GM12875 (cell line): Measurements from ENCODE around the gene RGS6.

Experiments
- H3K4me3 ChIP-seq: one replicate; pipeline ENCODE4 v1.5.1; 2011; ENCODE audit warnings: low read depth, low read length, control low read depth
- TF ChIP-seq, protein P1 (sequence below): IDR thresholded peaks from 2 replicates; pipeline ENCODE4 v1.5.1; 2011; ENCODE audit warnings: low read depth, mild to moderate bottlenecking, control low read depth, inconsistent platforms, low read length, moderate library complexity, borderline replicate concordance; ENCODE audit not compliant: insufficient read depth

Gene RGS6

DNA sequence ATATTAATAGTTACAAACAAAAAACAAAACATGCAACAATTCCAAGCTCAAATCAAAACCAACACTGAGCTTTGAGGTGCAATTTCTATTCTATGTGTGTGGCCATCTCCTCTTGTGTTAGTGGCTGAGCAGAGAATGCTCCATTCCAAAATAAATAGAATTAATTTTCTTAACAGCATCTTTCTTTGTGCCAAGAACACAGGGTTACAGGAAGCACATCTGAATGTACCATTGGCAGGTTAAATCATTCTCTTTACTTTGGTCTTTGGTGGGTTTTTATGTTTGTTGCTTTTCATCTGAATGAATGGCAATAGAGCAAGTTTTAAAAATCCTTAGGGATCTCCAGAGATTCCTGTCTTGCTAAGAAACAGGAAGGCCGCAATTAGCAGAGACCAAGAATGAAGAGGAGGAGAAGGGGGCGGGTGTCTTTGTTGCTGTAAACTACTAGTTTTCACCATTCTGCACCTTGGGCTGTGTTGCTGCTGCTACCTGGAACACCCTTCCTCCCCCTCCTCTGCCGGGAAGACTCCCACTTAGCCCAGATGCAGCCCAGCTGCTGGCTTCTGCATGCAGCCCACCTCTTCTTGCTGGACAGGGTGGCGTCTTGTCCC, 165.0 kb downstream of the RGS6 start:
- H3K4me3 ChIP-seq: no peak overlapping the region
- TF ChIP-seq, protein P1, sequence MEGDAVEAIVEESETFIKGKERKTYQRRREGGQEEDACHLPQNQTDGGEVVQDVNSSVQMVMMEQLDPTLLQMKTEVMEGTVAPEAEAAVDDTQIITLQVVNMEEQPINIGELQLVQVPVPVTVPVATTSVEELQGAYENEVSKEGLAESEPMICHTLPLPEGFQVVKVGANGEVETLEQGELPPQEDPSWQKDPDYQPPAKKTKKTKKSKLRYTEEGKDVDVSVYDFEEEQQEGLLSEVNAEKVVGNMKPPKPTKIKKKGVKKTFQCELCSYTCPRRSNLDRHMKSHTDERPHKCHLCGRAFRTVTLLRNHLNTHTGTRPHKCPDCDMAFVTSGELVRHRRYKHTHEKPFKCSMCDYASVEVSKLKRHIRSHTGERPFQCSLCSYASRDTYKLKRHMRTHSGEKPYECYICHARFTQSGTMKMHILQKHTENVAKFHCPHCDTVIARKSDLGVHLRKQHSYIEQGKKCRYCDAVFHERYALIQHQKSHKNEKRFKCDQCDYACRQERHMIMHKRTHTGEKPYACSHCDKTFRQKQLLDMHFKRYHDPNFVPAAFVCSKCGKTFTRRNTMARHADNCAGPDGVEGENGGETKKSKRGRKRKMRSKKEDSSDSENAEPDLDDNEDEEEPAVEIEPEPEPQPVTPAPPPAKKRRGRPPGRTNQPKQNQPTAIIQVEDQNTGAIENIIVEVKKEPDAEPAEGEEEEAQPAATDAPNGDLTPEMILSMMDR: no peak

DNA sequence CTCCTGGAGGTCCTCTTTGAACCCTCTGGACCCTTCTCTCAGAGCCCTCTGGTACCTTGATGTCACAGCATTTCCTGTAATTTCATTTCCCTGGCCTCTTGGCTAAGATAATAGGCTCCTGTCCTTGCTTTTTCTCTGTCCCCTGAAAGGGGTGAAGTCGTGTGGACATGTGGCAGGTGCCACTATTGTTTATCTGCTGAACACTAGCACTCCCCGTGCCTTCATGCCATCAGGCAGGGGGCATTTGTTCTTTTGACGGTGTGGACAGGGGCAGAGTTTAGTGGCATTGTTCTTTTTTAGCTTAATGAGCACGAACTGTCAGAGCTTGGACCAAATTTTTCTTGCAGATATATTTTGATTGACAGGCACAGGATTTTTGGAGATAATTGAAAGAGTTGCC, 166.0 kb downstream of the RGS6 start:
- no peak overlapping the region for H3K4me3 ChIP-seq
- TF ChIP-seq, protein P1: no peak

DNA sequence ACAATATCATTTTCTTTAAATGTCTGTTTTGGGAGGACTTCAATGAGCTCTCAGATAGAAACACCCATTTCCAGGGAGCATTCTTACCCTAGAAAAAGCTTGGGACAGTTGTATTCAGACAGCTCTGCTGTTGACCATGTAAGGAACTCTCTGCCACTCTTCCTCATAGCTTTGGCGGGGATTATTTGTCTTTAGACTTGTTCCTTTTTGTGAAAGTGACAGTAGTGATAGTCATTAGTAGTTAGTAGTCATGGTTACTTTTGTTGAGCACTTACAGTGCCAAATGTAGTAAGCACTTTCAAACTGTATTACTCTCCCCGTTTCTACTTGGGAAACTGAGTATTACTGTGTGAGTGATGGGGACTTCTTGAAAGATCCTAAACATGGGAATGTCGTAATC, 167.3 kb downstream of the RGS6 start:
- H3K4me3 ChIP-seq: no peak overlapping the region
- TF ChIP-seq, protein P1: no peak

DNA sequence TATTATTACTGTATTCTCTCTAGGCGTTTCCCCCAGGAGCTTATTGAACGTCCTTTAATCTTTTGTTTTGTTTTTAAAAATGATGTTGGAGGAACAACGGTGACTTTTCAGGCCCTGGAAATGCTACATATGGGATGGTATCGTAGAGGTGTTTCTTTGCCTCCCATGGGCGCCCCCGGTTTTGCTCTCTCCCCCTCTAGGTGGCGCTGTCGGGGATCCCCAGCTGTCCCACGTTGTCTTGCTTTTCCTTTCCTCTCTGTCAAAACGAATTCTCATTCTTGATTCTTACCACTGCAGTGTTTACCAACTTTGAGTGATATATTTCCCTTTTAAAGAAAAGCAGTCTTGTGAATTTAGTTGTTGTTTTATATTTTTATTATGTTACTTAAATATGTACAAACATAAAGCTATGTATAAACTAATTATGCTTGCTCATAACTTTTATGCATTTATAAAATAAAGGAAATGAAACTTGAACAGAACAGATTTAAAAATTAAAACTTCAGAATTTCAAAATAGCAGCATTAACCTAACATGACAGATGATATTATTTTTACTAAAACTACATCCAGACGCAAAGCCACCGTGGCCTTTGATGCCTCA, 171.9 kb downstream of the RGS6 start:
- no peak overlapping the region for H3K4me3 ChIP-seq
- TF ChIP-seq, protein P1: peak; percentile 82

DNA sequence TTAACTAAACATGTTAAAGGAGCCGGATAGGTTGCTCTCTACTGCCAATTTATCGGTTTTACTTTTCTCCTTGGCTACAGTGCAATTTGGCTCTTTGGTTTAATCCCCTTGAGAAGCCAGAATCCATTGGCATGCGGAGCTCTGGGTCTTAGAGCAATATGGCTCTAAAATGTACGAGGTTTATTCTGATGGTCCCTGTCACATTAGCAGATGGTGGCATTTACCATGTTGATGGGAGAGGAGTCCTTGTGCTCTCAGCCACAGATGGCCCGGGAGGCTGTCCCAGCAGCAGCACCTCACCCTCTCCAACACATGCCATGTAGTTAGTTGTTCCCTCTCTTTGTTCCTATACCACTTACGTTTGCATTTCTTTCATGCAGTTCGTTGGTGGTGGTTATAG, 179.7 kb downstream of the RGS6 start:
- TF ChIP-seq, protein P1: no peak
- H3K4me3 ChIP-seq: no peak overlapping the region

DNA sequence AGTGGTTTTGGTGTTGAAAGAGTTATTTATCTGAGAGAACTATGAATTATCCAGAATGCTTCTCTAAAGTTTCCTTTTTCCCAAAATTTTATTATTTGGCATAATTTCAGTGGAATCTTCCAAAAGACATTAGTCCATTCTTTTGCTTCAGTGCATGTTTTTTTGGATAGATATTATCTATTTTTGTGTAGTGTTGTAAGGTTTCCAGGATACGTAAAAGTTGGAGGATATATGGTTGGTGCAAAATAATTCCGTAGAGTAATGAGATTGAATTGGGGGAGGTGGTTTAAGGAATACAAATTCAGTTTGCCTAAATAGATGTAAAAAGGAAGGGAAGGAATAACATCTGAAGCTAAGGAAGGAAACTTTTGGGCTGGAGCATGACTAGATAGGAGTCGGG, 186.6 kb downstream of the RGS6 start:
- TF ChIP-seq, protein P1: no peak
- H3K4me3 ChIP-seq: no peak overlapping the region

DNA sequence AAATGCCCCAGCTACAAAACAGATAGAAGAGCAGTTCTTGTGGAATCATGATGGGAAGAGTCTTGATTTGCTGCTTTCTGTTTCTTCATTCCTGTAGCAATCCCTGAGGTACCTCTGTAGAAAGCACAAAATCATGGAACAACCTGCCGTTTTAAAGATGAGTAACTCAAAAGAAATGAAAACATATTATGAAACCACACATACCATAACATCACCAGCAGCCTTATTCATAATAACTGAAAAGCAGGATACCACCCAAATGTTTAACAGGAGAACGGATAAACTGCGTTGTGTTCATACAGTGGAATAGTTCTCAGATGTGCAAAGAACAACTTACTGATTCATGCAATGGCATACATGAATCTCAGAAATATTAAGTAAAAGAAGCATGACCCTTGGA, 188.1 kb downstream of the RGS6 start:
- TF ChIP-seq, protein P1: no peak
- no peak overlapping the region for H3K4me3 ChIP-seq
